NCI-H2107 treated with DMSO at 0.1 percent for 48 hours (cell line): Measurements from ENCODE around the gene IL18BP.

Experiments
- DNase-seq: peaks from one replicate; lab custom pipeline; 2025; ENCODE audit not compliant: unreplicated experiment; lab: John Stamatoyannopoulos, UW

Gene IL18BP

GRCh38 chr11:71996517-71996916 is 2.2 kb upstream of the IL18BP start:
- no peak for DNase-seq

DNA sequence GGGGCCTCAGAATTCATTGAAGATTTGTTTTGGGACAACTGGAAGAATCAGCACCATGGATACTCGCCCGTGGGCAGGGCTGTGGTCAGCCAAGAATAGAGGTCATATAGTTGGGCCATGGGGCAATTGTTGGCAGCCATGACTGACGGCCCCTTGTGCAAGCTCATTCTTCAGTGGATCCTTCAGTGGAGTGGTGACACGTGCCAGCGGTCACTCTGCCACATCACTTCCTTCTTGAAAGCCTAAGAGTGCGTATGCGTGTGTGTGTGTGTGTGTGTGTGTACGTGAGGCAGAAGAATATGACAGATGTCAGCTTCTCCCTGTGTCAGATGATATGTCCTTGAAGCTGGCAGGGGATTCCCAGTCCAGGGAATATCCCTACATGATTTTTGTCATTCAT is 1.8 kb upstream of the IL18BP start:
- DNase-seq = no peak

DNA sequence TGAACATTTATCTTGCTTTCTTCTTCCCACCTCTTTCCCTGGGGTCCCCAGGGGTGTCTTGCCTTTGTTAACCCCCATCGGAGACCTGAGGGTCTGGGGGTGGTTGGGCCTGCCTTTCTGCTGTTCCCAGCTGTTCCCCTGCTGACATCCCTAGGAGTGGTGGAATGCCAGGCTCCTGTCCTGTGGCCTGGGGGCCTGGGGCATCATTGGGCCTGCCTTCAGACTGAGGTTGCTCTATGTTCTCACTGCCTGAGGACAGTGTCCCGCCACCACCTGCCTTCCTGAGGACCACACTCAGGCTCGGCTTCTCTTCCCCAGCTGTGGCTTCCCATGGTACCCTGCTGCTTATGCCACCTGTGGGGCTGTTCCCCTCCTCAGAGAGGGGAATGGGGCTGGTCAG is 1.1 kb upstream of the IL18BP start:
- DNase-seq = no peak

DNA sequence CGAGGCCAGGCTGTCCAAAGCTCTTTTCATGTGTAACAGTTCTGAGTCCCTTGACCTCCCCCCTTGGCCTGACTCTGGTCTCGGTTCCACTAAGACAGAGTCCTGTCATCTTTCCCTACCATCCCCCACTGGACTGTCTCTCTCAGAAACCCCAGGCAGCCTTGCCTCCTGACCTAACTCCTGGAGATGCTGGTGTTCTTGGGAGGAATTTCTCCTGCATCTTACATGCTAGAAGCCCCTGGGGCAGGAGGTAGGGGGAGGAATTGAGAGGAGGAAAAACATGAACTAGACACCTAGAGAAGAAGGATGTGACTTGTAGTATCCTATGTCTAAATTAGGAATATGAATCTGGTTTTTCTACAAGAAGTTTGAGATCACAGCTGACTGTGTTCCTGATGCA is 648 bp upstream of the IL18BP start:
- no peak for DNase-seq

DNA sequence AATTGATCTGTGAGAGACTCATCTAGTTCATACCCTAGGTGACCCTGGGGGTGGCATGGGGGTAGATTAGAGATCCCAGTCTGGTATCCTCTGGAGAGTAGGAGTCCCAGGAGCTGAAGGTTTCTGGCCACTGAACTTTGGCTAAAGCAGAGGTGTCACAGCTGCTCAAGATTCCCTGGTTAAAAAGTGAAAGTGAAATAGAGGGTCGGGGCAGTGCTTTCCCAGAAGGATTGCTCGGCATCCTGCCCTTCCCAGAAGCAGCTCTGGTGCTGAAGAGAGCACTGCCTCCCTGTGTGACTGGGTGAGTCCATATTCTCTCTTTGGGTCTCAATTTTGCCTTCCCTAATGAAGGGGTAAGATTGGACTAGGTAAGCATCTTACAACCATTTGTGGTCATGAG is 653 bp downstream of the IL18BP start:
- no peak for DNase-seq

DNA sequence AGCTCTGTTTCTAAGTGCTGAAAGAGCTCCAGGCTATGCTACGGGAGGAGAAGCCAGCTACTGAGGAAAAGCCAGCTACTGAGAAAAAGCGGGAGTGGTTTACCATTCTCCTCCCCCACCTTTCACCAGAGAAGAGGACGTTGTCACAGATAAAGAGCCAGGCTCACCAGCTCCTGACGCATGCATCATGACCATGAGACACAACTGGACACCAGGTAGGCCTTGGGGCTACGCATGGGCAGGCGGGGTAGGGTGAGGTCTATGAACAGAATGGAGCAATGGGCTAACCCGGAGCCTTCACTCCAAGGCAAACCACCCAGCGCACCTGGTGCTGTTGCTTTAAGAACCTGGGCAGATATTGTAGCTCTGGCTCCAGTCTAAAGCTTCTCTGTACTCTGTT is 1.1 kb downstream of the IL18BP start:
- DNase-seq = no peak

- DNase-seq = no peak
These were observed 1.6 kb downstream of the IL18BP start for GRCh38 chr11:72000202-72000867.

DNA sequence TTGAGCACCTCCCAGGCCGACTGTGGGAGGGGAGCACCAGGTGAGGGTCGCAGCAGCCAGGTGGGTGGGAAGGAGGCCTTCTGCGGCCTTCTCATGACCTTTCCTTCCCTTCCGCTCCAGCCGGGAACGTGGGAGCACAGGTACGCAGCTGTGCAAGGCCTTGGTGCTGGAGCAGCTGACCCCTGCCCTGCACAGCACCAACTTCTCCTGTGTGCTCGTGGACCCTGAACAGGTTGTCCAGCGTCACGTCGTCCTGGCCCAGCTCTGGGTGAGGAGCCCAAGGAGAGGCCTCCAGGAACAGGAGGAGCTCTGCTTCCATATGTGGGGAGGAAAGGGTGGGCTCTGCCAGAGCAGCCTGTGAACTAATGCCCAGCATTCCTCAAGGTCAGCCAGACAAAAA is 2.6 kb downstream of the IL18BP start:
- no peak for DNase-seq

GRCh38 chr11:72001834-72002591 is 3.3 kb downstream of the IL18BP start:
- no peak for DNase-seq

- no peak for DNase-seq
These were observed 4.4 kb downstream of the IL18BP start for GRCh38 chr11:72002841-72003775.

DNA sequence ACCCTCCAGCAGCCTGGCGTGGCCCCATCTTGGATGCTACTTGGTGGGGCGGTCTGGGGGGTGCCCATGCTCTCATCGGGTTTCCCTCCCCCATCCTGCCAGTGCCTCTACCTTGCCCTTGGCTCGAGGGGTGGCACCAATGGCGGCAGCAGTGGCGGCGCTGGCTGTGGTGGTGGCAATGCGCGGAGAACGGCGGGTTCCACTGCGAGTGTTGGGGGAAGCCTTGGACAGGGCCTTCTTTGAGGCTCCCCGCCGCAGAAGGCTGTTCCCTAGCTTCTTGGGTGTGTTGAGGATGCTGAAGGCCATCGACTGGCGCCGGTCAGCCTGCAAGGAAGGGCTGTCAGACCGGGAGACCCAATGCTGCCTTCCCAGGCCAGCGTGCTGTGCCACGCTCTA is 5.1 kb downstream of the IL18BP start:
- DNase-seq = no peak

DNA sequence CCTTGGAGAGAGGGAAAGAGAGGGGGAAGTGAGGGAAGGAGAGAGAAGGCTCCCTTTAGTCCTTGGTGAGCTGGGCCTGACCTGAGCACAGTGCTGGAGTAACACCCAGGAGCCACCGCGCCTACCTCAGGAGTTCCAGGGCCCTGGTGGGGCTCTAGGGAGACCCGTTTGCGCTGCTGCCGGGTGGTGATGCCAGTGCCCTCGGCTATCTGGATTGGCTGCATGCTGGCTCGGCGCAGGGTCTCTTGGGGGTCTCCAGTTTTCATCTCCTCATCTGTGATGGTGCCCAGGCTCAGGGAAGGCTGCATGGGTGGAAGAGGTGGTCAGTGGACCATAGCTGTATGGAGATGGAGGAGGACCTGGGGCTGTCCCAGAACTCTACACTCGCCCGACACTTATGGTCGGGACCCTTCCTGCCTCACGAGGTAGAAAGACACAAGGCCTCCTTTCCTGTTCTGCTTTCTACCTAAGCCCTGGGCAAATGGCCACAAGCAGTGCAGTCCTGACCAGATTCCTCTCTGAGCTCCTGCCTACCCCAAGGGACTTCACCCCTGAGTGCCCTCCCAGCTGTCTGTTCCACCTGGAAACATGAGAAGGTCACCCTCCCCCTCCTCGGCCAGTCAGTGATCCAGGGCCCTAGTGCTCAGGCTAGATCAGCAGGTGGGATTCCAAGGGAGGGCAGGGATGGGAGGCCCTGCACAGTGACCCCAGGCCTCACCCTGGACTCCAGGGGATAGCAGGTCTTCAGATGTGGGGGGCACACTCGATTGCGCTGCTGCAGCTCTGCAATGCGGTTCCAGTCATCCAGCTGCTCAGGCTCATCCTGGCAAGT is 6.0 kb downstream of the IL18BP start:
- DNase-seq = no peak

- DNase-seq = no peak
These were observed 6.9 kb downstream of the IL18BP start for GRCh38 chr11:72005347-72006260.

GRCh38 chr11:72006309-72007088 is 7.8 kb downstream of the IL18BP start:
- DNase-seq = no peak

GRCh38 chr11:72007089-72007476 is 8.4 kb downstream of the IL18BP start:
- DNase-seq = no peak

GRCh38 chr11:72007587-72007986 is 8.9 kb downstream of the IL18BP start:
- no peak for DNase-seq

- no peak for DNase-seq
These were observed 10.0 kb downstream of the IL18BP start for GRCh38 chr11:72008728-72009127.

DNA sequence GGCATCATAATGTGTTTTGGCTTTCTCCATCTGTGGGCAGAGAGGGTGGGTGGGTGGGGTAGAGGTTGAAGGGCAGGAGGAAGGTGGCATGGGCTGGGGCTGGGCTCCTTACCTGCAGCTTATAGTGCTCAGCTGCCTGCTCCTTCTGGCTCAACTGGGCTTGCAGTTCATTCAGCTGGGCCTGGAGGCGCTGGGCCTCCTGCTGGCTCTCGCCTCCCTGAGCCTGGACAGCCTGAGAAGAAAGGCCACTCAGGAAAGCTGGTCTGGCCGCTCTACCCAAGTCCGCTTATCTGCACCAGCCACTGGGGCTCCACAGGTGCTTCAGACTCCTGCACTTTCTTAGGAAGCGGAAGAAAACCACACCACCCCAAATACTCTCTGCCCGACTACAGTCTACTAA is 10.4 kb downstream of the IL18BP start:
- no peak for DNase-seq
